Measurements from ENCODE around the gene IMPA2. TPM values are rescaled to one million over a fixed set of nuclear protein-coding genes. Genes with fewer than 3 reads are reported as not detected.
A peak's percentile ranks its signal among the peaks of the same experiment; 100 is the strongest.
"Not testable (repeated sequence)": the region's sequence is repeated elsewhere in the genome, so short reads cannot be mapped to it uniquely, and the experiment has no call there.

IMPA2 gene
- total and polyA plus RNA-seq, 2 experiments from 2014 or later = 75.6 to 130 TPM

GRCh38 chr18:12036201-12036751 is 55.0 kb downstream of the IMPA2 start:
- no peak overlapping the region for H3K4me3 ChIP-seq
- H3K4me2 ChIP-seq = no peak overlapping the region
- H3K36me3 ChIP-seq (replicated peaks; ENCODE audit: insufficient read depth, low read depth) = no peaks in the 10 kb centered on the region
- H3K27me3 ChIP-seq = no peaks in the 10 kb centered on the region
- no peaks in the 10 kb centered on the region for H4K20me1 ChIP-seq (ENCODE audit: insufficient read depth, poor library complexity, severe bottlenecking)
- WGBS (ENCODE audit: low lambda C conversion rate, missing lambda C conversion rate) = 70% methylated on average over 9 of the region's 9 CpGs
- H2AFZ ChIP-seq = no peak overlapping the region
- no peak for TF ChIP-seq EZH2phosphoT487 (IDR thresholded peaks at IDR 0.05; ENCODE audit: low read depth, severe bottlenecking, unreplicated experiment)
- TF ChIP-seq, protein P1, sequence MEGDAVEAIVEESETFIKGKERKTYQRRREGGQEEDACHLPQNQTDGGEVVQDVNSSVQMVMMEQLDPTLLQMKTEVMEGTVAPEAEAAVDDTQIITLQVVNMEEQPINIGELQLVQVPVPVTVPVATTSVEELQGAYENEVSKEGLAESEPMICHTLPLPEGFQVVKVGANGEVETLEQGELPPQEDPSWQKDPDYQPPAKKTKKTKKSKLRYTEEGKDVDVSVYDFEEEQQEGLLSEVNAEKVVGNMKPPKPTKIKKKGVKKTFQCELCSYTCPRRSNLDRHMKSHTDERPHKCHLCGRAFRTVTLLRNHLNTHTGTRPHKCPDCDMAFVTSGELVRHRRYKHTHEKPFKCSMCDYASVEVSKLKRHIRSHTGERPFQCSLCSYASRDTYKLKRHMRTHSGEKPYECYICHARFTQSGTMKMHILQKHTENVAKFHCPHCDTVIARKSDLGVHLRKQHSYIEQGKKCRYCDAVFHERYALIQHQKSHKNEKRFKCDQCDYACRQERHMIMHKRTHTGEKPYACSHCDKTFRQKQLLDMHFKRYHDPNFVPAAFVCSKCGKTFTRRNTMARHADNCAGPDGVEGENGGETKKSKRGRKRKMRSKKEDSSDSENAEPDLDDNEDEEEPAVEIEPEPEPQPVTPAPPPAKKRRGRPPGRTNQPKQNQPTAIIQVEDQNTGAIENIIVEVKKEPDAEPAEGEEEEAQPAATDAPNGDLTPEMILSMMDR (IDR thresholded peaks at IDR 0.05; ENCODE audit: poor library complexity) = no peak
- TF ChIP-seq EZH2 (IDR thresholded peaks at IDR 0.05; ENCODE audit: borderline replicate concordance) = no peak
- no peaks in the 10 kb centered on the region for H3K79me2 ChIP-seq
- H3K27ac ChIP-seq = no peak overlapping the region
- no peak for DNase-seq (ENCODE audit: low spot score)
- H3K9me2 ChIP-seq (replicated peaks; ENCODE audit: insufficient read depth) = no peaks in the 10 kb centered on the region
- H3K9me3 ChIP-seq (ENCODE audit: low read depth) = no peaks in the 10 kb centered on the region
- no peaks in the 10 kb centered on the region for H3K4me1 ChIP-seq (ENCODE audit: insufficient read depth)

DNA sequence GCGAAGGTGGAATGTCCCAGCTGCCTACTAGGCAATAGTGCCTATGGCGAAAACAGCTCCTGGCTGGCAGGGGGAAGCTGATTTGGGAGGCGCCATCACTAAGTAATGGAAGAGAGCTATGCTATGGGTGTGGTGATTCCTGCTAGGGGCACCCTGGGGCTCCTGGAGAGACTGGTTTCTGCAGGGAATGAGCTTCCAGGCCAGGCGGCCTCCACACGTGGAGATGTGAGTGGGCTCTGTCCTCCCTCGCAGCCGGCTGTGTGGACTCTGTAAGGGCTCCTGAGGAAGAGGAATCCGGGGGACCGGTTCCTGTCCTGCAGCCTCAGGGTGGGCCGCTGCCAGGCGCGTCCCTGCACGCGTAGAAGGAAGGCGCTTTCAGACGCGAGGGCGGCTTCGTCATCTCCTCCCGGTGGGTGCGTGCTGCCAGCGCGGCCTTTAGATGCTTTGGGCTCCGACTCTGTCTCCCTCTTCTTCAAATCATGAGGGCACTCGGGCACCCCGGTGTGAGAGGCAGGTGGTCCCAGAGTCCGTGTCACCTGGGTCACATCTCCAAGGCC is 56.9 kb downstream of the IMPA2 start:
- Histone ChIP-seq H3K36me3 (replicated peaks; ENCODE audit: insufficient read depth, low read depth) (no peaks in the 10 kb centered on the region), H3K9me3 (ENCODE audit: low read depth) (no peaks in the 10 kb centered on the region), H3K4me3 (no peak overlapping the region), H3K4me1 (ENCODE audit: insufficient read depth) (no peaks in the 10 kb centered on the region), H4K20me1 (ENCODE audit: insufficient read depth, poor library complexity, severe bottlenecking) (no peaks in the 10 kb centered on the region), H3K27ac (no peak overlapping the region), H3K4me2 (peak overlapping the region; percentile 98), H3K79me2 (no peaks in the 10 kb centered on the region), H3K27me3 (no peaks in the 10 kb centered on the region), H3K9me2 (replicated peaks; ENCODE audit: insufficient read depth) (no peaks in the 10 kb centered on the region), H2AFZ (peak overlapping the region; percentile 82)
- TF ChIP-seq, protein P1 (IDR thresholded peaks at IDR 0.05; ENCODE audit: poor library complexity) = no peak
- TF ChIP-seq EZH2 (IDR thresholded peaks at IDR 0.05; ENCODE audit: borderline replicate concordance) (no peak), EZH2phosphoT487 (IDR thresholded peaks at IDR 0.05; ENCODE audit: low read depth, severe bottlenecking, unreplicated experiment) (no peak)
- 25% methylated on average over 27 of the region's 27 CpGs for WGBS (ENCODE audit: low lambda C conversion rate, missing lambda C conversion rate)
- DNase-seq (ENCODE audit: low spot score) = peak; percentile 48

DNA sequence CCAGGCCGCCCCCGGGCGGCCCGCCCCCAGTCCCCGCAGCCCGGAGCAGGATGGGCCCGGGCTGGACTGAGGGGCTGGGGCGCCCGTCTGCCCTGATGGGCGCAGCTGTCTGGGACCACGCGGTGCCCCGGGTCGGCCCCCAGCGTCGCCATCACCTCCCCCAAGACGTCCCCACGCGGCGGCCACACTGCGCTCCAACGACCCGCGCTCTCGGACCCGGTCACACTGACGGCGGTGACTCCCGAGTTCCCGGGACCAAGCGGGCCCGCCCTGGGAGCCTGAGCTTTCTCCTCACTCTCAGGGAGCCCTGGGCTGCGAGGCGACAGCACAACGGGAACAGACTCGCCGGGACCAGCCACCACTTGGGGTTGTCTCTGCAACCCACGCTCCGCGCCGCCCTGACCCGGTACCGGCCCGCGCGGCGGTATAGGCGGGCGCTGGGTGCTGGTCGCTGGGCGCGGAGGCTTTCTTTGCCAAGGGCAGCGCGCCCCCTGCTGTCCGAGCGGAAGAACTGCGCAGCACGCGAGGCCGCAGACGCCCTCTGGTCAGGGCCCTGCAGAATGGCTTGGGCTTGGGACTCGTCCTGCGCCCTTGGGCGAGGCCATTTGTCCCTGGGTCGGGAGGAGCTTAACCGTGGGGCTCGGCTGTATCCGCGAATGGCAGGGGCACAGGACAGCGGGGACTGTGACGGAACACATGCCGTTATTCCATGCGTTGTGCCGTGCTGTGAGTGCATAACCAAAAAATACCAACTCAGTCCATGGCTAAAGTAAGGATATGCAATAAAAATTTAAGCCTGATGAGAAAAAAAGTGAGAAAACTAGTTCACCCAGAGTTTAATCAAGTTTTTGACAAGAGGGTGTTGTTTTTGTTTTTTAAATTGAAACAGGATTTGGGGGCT is 57.6 kb downstream of the IMPA2 start:
- Histone ChIP-seq H2AFZ (peak overlapping the region; percentile 82), H3K4me1 (ENCODE audit: insufficient read depth) (no peaks in the 10 kb centered on the region), H4K20me1 (ENCODE audit: insufficient read depth, poor library complexity, severe bottlenecking) (no peaks in the 10 kb centered on the region), H3K27ac (no peak overlapping the region), H3K27me3 (no peaks in the 10 kb centered on the region), H3K4me3 (peak overlapping the region; percentile 94), H3K9me3 (ENCODE audit: low read depth) (no peaks in the 10 kb centered on the region), H3K36me3 (replicated peaks; ENCODE audit: insufficient read depth, low read depth) (no peaks in the 10 kb centered on the region), H3K79me2 (no peaks in the 10 kb centered on the region), H3K4me2 (peak overlapping the region; percentile 98), H3K9me2 (replicated peaks; ENCODE audit: insufficient read depth) (no peaks in the 10 kb centered on the region)
- peak; percentile 88 for DNase-seq (ENCODE audit: low spot score)
- TF ChIP-seq, protein P1 (IDR thresholded peaks at IDR 0.05; ENCODE audit: poor library complexity) = peak; percentile 95
- TF ChIP-seq EZH2phosphoT487 (IDR thresholded peaks at IDR 0.05; ENCODE audit: low read depth, severe bottlenecking, unreplicated experiment) = no peak
- no peak for TF ChIP-seq EZH2 (IDR thresholded peaks at IDR 0.05; ENCODE audit: borderline replicate concordance)
- WGBS (ENCODE audit: low lambda C conversion rate, missing lambda C conversion rate) = 2% methylated on average over 48 of the region's 74 CpGs

DNA sequence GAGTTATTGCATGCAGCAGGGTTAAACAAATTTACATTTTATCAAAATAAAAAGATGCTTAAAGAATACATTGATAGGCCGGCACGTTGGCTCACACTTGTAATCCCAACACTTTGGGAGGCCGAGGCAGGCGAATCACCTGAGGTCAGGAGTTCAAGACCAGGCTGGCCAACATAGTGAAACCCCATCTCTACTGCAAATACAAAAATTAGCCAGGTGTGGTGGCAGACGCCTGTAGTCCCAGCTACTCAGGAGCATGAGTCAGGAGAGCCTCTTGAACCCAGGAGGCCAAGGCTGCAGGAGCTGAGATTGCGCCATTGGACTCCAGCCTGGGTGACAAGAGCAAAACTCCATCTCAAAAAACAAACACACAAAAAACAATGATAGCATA is 58.2 kb downstream of the IMPA2 start:
- H4K20me1 ChIP-seq (ENCODE audit: insufficient read depth, poor library complexity, severe bottlenecking); DNase-seq (ENCODE audit: low spot score); H3K36me3 ChIP-seq (replicated peaks; ENCODE audit: insufficient read depth, low read depth); H3K4me3 ChIP-seq; H3K79me2 ChIP-seq; H3K27ac ChIP-seq; H2AFZ ChIP-seq; H3K9me2 ChIP-seq (replicated peaks; ENCODE audit: insufficient read depth); H3K27me3 ChIP-seq; H3K4me2 ChIP-seq; H3K4me1 ChIP-seq (ENCODE audit: insufficient read depth); H3K9me3 ChIP-seq (ENCODE audit: low read depth): not testable (repeated sequence)
- 73% methylated on average over 6 of the region's 6 CpGs for WGBS (ENCODE audit: low lambda C conversion rate, missing lambda C conversion rate)

All from hepatocyte (in vitro differentiated cells).